Measurements from ENCODE around the gene GRIK3.
"Not testable (repeated sequence)": the region's sequence is repeated elsewhere in the genome, so short reads cannot be mapped to it uniquely, and the experiment has no call there.

GRIK3 gene

DNA sequence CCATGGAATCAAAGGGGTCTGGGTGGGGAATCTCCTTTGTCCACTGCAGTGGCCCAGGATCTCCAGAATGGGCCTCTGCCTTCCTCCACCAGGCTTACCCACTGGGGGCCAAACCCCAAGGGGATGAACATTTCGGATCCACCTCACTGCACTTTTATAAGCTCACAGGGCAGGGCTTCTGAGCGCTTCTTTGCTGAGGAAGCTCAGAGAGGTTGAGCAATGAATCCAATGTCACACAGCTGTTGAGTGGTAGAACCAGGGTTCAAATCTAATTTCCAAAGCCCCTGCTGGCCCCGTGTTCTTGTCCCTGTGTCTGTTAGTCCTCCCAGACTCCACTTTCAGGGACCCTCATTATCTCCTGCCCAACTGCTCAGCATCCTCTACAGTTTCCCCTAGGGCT is 250.8 kb downstream of the GRIK3 start:
- DNase-seq (ENCODE audit: low spot score) = no peak

DNA sequence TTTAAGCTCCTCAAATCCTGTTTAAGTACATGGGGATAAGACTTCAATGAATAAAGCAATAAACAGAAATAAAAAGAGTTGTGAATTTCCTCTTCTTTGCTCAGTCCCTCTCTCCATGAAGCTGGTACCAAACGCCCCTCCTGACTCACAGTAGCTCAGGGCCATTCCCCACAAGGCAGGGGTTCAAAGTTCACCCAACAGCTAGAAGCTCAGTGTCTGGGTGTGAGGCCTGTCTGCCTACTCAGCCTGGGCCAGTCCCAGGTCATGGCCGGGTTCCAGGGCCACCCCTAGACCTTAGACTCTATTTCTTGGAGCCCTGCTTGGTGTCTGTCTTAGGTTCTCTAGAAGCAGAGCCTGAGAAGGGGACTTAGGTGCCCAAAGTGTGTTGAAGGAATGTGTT is 251.5 kb downstream of the GRIK3 start:
- no peak for DNase-seq (ENCODE audit: low spot score)

DNA sequence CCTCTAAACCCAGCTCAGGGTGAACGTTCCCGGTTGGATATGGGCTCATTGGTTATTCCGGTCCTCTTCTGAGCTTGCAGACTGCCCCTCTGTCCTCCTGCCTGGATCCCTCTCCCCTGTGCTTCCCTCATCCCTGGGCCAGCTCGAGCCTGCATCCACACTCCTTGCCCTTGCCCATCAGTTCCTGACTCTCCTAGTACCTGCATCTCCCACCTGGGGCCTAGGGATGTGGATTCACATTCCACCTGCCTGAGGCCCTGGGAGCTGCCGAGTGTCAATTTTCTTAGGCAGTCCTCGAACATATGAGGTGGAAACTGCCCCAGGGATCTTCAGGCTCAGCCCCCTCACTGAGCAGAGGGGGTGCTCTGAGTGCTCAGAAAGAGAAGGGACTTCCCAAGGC is 252.2 kb downstream of the GRIK3 start:
- DNase-seq (ENCODE audit: low spot score) = no peak

DNA sequence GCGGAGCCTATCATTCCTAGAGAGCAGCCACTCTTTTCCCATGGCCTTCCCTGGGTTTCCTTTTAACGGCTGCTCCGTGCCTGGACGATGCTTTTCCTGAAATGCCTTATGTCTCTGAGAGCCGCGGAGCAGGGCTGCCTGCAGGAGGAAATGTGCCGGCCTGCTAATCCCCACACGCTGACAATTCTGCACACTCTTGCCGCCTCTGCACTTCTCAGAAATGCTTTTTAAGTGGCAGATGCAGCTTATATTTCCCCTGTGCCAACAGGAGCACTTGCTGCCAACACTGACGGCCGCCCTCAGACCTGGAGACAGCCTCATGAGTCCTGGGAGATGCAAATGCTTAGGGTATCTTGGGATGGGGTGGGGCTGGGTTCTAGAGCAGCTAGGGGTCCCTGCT is 253.2 kb downstream of the GRIK3 start:
- DNase-seq (ENCODE audit: low spot score) = no peak

DNA sequence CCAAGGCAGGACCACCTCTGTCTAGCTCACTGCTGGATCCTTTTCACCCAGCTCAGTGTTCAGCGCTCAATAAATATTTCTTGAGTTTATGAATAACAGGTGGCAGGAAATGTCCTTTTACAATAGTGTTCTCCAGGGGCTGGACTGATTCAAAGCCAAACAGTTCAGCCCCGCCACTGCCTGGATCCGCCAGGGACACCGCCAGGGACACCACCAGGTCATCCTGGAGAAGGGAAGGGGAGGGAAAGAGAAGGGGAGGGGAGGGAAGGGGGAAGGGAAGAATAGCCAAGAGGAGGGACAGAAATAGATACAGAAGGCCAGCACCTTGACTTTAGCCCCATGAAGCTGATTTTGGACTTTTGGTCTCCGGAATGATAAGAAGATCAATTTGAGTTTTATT is 255.6 kb downstream of the GRIK3 start:
- no peak for DNase-seq (ENCODE audit: low spot score)

DNA sequence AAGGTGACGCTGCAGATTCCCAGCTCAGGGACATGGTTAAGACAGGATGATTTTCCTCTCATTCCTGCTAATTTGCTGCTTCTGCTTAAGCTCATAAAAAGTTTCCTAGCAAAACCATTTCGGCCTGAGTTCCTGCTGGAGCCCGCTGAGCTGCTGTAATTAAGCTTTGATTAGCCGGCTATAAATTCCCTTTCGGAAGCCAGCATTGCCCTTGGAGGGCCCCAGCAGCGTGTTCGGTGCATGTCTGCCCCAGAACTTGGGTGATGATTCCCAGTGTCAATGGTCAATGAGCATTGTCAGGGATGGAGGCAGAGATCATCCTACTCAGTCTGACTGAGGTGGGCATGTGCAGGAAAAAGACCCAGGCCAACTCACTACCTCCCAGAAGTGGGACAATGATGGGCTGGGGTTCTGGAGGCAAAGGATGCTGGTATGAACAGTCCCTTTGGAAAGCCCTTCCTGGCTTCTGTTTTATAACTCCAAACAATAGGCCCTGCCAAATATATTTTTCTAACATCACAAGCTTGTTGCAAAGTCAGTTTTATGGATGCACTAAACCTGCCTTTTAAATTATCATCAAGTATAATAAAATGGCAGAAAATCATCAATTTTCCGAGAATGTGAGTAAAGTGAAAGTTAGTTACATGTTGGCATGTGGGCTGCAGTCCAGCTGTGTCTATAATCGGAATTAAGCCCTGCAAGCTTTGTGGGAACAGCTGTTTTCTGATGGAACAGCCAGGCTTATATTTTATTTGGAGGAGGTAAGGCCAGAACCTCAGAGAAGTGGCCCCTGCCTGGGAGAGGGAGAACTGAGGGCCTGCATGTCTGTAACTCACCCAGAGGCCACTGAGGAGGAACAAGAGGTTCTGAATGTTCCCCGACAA is 257.1 kb downstream of the GRIK3 start:
- DNase-seq (ENCODE audit: low spot score) = no peak

DNA sequence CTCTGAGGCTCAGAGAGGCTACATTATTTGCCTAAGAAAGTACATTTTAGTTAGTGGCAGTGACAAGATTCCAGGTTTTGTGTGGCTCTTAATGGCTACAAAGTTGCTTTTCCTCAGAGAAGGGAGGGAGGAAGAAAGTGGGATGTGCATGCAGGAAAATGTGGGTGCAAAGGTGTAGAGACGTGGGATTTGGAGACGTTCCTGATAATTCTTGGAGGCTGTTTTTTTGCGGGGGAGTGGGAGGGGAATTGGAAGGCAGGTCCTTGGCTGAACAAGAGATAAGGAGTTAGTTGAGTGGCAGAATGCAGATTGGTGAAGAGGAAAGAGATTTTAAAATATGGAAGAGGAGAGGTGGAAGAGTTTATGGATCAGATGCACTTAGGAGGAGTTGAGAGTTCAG is 258.1 kb downstream of the GRIK3 start:
- no peak for DNase-seq (ENCODE audit: low spot score)

DNA sequence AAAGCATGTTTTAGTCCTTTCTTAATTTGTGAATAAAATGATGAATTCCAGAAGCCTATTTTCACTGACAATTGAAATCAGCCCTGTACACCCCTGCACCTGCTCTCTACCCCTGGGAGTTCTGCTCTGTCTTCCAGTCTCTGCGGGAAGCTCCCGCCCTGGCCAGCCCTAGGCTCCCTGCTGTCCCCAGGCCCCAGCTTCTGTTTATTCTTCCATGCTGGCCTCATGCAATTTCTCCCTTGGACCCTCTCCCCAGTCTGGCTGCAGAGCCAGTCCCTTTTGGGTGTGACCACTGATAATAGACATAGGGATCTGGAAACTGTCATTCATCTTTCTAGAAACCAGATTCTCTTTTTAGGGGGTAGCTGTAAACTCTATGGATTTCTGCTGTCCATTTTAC is 258.6 kb downstream of the GRIK3 start:
- no peak for DNase-seq (ENCODE audit: low spot score)

DNA sequence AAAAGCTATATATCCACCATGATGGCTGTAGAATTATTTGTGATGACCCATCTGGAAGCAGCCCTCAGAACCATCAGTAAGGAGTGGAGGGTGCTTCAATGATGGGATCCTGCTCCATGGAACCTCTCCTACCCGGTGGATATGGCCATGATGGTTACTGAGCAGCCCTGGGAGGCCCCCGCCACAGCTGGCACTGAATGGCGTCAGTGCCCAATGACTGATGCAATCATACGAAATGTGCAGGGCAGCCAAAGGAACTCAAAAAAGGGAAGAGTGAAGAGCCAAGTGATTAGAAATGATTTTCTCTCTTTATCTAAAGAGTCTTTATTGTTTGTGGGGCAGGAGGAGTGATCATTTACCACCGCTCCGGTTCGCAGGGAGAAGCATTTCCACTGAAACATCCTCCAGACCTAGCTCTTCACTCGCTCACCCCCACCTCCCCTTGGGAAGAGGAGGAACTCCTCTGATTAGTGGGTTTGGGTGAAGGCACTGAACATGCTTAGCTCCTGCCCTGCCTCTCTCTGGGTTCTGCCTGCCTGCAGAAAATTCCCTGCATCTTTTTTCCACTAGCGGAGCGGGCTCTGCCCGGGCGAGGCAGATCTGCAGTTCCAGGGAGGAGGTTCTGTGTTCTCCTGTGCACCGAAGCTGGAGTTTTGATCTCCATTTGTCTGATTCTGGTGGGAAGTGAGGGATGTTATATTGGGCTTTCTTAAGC is 260.3 kb downstream of the GRIK3 start:
- DNase-seq (ENCODE audit: low spot score) = no peak

DNA sequence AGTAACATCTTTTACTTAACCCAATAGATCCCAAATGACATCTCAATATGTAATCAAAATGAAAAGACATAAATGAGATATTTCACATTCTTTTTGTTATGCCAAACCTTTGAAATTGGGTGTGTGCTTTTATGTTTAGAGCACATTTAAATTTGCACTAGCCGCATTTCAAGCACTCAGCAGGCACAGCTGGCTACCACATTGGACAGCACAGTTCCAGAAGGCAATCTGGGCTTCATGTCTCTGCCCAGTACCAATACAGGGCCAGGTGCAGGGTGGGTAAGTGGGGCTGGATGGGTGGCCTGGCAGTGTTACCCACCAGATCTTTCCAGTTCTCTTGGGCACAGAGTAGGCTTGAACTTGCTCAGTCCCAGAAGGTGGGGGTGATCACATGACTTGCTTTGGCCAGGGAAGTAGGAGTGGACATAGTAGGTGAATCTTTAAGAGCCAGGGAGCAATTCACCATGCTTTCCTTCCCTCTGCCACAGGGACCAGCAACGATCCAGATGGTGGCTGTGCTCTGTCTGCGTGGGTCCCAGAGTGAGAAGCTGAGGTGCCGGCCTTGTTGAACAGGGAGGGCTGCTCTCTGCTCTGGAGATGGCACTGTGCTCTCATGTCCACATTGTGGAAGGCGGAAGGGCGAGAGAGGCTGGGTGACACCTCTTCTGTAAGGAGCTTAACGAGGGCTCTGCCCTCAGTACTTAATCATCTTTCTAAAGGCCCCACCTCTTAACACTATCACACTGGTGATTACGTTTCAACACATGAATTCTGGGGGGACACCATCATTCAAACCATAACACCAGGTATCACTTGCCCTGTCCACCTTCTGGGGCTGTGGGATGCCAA is 261.4 kb downstream of the GRIK3 start:
- no peak for DNase-seq (ENCODE audit: low spot score)

DNA sequence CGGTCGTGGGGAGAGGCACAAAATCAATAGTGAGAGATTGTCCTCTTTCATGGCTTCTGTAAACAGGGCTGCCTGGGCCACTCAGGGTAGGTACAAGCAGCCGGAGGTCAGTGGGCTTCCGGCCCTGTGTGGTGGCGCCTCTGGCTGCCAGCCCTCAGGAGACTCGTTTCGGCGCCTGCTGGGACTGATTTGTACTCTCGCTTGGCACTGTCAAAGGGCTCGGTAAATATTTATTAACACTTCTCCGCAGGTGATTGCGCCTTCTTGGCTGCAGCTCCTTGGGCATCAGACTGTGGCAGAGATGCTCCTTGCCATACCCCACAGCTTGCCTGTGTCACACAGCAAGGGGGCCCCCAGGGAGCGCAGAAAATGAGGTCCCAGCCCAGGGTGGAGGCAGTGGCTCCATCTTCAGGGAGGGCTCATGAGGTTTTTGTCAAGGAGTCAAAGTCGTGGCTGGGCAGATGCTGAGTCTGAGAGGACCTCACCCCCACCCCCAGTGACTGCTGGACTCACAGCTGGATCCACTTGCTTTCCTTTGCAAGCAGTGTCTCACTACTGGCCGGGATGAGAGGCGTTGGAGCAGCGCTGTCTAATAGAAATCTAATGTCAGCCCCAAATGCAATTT is 262.5 kb downstream of the GRIK3 start:
- DNase-seq (ENCODE audit: low spot score) = no peak

DNA sequence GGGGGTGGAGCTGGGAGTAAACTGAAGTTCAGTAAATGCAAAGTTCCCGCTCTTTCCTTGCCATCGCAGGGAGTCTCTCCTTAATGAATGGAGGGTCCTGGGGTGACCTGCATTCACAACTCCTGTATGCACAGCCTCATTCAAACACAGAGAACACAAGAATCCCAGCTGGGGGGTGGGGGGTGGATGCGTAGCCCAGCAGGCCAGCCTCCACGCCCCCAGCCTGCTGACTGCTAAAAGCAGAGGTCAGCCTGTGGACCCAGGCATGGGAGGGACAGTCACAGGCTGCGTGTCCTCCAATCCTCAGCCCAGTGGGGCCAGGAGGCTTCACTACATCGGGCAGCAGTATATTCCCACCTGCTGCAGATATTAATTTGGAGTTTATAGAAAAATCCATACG is 263.1 kb downstream of the GRIK3 start:
- DNase-seq (ENCODE audit: low spot score) = no peak

DNA sequence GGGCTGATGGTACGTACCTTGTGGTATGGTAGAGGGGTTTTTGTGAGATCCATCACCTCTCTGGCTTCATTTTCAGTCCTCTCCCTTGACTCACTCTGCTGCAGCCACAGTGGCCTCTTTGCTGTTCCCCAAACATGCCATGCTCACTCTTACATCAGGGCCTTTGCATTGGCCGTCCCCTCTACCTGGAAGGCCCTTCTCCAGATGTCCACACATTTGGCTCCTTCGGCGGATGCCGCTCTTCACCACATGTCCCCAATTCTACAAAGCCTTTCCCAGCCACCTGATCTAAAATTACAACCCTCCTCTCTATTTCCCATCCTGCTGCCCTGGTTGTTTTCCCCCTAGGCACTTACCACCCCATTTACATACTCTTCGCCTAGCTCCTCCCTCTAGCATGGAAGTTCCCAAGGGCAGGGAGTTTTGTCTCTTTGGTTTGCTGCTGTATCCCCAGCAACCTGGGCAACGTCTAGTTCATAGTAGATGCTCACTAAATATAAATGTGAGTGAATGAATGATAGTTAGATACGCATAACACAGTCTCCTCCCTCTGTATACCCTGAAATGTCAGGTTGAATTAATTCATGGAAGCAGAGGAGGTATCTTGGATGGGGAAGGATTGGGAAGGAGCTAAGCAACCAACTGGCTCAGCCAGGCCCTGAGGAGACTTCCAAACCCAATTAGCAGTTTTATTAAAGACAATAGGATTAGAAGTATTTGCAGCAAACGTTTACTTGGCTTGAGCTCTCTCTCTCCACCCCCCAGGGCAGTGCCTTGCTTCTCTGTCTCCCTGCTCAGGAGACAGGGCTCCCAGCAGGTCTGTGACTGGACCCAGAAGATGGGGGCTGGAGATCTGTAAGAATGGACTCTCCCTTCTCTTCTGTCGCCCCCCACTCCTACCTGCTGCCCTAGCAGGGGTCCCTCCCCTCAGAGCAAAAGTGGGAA is 264.2 kb downstream of the GRIK3 start:
- no peak for DNase-seq (ENCODE audit: low spot score)

DNA sequence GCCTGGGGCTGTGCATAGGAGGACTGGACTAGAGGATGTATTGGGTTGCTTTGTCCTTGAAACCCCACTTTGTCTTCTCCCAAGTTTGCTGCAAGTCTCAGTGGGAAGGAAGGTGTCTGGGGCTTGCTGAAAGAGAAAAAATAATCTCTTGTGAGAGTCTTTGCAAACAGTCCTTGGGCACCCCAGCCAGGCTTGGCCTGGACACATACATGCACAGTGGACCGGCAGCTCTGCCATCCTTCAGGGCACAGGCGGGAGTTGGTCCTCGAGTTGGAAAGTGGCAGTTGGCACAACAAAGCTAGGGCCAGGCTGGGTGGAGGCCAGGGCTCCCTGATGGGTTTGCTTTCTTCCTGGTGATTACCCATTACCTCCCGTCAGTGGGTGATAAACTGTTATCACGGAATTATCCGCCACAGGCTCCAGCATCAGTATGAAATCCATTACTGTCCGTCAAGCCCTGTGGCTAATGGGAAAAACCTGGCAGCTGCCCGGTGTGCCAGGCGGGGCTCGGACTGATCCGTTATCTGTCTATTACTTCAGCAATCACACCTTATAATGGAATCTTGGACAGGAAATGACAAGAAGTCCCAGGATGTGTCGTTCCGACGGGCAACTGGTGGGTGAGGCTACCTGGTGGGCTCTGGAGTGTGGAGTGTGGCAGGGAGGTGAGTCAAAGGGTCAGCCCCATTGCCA is 265.7 kb downstream of the GRIK3 start:
- no peak for DNase-seq (ENCODE audit: low spot score)

DNA sequence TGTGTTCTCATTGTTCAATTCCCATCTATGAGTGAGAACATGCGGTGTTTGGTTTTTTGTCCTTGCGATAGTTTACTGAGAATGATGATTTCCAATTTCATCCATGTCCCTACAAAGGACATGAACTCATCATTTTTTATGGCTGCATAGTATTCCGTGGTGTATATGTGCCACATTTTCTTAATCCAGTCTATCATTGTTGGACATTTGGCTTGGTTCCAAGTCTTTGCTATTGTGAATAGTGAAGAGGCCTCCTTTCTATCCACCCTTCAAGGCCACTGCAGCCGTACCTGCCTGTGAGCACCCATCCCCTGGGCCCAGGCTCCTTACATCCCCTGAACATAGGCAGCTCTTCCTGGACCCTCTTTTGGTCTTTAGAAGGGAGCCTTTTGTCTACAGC is 266.9 kb downstream of the GRIK3 start:
- not testable (repeated sequence) for DNase-seq (ENCODE audit: low spot score)

DNA sequence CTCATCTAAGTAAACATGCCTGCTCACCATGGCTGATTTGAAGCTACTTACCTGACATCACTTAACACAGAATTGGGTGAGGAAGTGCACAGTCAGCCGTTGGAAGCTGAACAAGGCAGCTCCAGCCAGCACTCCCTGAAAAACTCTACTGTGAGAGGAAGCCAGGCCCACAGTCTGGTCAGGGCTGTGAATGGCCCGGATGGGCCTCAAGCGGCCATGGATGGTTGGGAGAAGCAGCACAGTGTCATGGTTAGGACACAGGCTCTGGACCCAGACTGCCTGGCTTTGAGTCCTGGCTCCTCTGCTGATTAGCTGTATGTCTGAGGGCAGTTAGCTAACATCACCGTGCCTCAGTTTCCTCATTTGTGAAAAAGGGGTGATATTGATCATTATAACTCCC is 267.8 kb downstream of the GRIK3 start:
- no peak for DNase-seq (ENCODE audit: low spot score)

DNA sequence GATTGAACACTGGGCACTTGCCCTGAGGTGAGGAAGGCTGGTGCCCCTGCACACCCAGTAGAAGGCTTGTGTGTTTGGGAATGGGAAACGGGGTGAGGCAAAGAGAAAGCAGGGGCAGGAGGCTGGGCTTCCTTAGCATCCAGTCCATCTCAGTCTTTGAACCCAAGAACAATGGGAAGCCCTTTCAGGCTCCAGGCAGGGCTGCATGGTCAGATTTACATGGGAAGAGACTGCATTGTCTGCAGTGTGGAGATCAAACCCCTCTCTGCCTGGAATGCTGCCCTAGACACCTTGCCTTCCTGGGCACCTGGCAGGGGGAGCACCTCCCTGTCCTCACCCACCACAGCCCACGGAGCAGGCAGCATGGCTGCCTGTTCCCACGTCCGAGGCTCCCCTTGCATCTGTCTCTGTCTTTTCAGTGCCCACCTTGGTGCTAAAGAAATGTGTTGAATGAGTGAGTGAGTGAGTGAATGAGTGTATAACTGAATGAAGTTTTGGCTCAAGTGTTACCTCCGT is 268.5 kb downstream of the GRIK3 start:
- DNase-seq (ENCODE audit: low spot score) = no peak

DNA sequence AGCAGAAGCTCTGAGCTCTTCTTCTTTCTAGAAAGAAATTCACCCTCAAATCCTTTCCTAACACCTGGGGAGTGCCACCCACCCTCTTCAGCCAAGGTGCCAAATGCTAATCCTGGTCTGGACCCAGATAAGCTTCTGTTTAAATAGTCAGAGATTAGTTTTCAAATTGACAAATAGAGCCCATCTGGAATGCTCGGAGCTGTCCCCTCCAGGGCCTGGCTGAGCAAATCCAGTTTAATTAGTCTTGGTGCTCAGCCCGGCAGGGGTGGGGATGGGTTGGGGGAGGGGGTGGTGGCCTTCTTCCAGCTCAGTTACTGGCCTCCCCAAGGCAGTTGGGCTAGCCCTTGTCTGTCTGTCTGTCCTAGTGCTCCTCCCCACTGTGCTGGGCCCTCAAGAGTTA is 269.5 kb downstream of the GRIK3 start:
- no peak for DNase-seq (ENCODE audit: low spot score)

DNA sequence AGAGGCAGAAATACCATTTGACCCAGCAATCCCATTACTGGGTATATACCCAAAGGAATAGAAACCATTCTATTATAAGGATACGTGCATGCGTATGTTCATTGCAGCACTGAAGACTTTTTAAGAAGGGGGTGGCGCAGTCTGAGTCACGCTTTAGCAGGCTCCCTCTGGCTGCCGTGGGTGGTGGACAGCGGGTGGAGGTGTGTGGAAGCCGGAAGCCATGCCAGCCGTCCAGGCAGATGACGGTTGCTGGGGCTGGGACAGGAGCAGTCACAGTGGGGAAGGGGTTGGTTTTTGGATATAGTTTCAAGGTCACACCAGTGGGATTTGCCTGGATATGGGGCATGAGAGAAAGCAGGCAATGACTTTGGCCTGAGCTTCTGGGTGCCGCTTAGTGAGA is 270.5 kb downstream of the GRIK3 start:
- DNase-seq (ENCODE audit: low spot score) = no peak

DNA sequence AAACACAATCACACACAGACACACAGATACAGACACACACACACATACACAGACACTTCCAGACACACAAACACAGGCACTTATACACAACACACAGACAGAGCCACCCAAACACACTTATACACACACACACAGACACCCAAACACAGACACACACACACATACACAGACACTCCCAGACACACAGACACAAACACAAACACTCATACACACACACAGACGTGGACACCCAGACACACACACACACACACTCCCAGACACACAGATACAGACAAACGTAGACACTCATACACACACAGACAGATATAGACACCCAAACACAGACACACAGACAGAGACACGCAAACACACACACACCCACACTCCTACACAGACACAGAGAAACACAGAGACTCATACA is 272.1 kb downstream of the GRIK3 start:
- no peak for DNase-seq (ENCODE audit: low spot score)
